Measurements from ENCODE around the gene ABI3BP. TPM values are rescaled to one million over a fixed set of nuclear protein-coding genes. Genes with fewer than 3 reads are reported as not detected.

The ABI3BP gene
- total RNA-seq, 4 donors from 2014 or later = 6.2 to 68.7 (median 18.8) TPM

- peak overlapping the region in 2 of 4 donors; percentile 32 to 65 for H3K27ac ChIP-seq
- H3K27me3 ChIP-seq = no peaks in the 10 kb centered on the region
- H3K4me1 ChIP-seq = peaks cover 0 to 27% (median 10%) of the 10 kb centered on the region in 3 donors
- no peak for DNase-seq
- 82 to 86% methylated on average over 4 of the region's 4 CpGs for WGBS, 2 donors
- H3K9me3 ChIP-seq = no peaks in the 10 kb centered on the region
- no peak overlapping the region for H3K4me3 ChIP-seq
- no peaks in the 10 kb centered on the region for H3K36me3 ChIP-seq
- intact Hi-C loops (cut with DNase I) = no loop called here
- TF ChIP-seq, protein P1, sequence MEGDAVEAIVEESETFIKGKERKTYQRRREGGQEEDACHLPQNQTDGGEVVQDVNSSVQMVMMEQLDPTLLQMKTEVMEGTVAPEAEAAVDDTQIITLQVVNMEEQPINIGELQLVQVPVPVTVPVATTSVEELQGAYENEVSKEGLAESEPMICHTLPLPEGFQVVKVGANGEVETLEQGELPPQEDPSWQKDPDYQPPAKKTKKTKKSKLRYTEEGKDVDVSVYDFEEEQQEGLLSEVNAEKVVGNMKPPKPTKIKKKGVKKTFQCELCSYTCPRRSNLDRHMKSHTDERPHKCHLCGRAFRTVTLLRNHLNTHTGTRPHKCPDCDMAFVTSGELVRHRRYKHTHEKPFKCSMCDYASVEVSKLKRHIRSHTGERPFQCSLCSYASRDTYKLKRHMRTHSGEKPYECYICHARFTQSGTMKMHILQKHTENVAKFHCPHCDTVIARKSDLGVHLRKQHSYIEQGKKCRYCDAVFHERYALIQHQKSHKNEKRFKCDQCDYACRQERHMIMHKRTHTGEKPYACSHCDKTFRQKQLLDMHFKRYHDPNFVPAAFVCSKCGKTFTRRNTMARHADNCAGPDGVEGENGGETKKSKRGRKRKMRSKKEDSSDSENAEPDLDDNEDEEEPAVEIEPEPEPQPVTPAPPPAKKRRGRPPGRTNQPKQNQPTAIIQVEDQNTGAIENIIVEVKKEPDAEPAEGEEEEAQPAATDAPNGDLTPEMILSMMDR (IDR thresholded peaks at IDR 0.05) = no peak
- no peak for TF ChIP-seq POLR2A (IDR thresholded peaks at IDR 0.05)
These were observed 80.2 kb downstream of the ABI3BP start for GRCh38 chr3:100912976-100913545.

DNA sequence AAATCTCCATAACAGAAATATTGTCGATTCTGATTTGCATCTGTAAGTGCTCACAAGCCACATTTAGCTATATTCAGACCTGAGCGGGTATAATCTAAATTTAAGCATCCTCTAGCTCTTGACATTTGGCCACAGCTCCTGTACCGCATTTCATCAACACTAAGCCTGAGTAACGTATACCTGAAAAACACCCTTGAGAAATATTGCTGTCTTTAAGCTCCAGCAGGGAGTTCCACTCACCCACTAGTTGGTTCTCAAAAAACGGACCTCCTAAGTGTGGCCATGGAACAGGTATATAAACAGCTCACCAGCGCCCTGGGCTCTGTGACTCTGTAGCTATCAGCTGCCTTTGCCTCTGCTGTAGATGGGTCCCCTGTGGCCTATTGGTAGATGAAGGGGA, 80.7 kb downstream of the ABI3BP start:
- no peak overlapping the region for H3K4me3 ChIP-seq
- DNase-seq = no peak
- intact Hi-C loops (cut with DNase I) = no loop called here
- no peaks in the 10 kb centered on the region for H3K27me3 ChIP-seq
- no peak overlapping the region for H3K27ac ChIP-seq
- no peaks in the 10 kb centered on the region for H3K36me3 ChIP-seq
- WGBS, 2 donors = 90 to 92% methylated on average over 5 to 6 of the region's 6 CpGs
- H3K4me1 ChIP-seq = peaks cover 0 to 27% (median 10%) of the 10 kb centered on the region in 3 donors
- no peaks in the 10 kb centered on the region for H3K9me3 ChIP-seq
- TF ChIP-seq, protein P1 (IDR thresholded peaks at IDR 0.05) = no peak
- TF ChIP-seq POLR2A (IDR thresholded peaks at IDR 0.05) = no peak

- TF ChIP-seq, protein P1 (IDR thresholded peaks at IDR 0.05) = no peak
- no peak for TF ChIP-seq POLR2A (IDR thresholded peaks at IDR 0.05)
- Histone ChIP-seq H3K27me3 (no peaks in the 10 kb centered on the region), H3K4me3 (no peak overlapping the region), H3K4me1 (peaks cover 0 to 27% (median 10%) of the 10 kb centered on the region in 3 donors), H3K36me3 (no peaks in the 10 kb centered on the region), H3K27ac (no peak overlapping the region), H3K9me3 (no peaks in the 10 kb centered on the region)
- DNase-seq = no peak
- WGBS, 2 donors = 65 to 68% methylated on average over 4 to 6 of the region's 6 CpGs
- intact Hi-C loops (cut with DNase I) = no loop called here
These were observed 81.3 kb downstream of the ABI3BP start for GRCh38 chr3:100911956-100912355.

DNA sequence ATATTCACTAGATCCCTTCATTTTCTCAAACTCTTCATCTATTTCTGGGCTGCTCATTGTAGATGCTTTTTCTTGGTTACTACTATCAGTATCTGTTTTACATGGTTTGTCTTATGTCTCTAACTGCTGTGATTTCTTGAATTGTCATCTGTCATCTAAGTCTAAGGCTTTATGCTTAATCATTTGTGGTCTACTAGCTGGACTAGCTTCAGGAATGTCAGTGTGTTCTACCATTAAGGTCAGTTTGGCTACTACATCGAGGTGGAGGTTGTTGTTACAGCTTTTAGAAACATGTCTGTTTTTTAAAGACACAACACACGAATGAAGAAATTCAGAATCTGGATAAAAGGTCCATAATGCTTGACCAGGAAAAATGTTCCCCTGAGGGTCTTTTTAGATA, 82.2 kb downstream of the ABI3BP start:
- Histone ChIP-seq H3K27ac (no peak overlapping the region), H3K9me3 (no peaks in the 10 kb centered on the region), H3K4me3 (no peak overlapping the region), H3K36me3 (no peaks in the 10 kb centered on the region), H3K27me3 (no peaks in the 10 kb centered on the region), H3K4me1 (peaks cover 0 to 27% (median 10%) of the 10 kb centered on the region in 3 donors)
- TF ChIP-seq POLR2A (IDR thresholded peaks at IDR 0.05) = no peak
- TF ChIP-seq, protein P1 (IDR thresholded peaks at IDR 0.05) = no peak
- intact Hi-C loops (cut with DNase I) = no loop called here
- WGBS, 2 donors = 60 to 66% methylated on average over 2 of the region's 2 CpGs
- DNase-seq = no peak

GRCh38 chr3:100902572-100902971, 90.6 kb downstream of the ABI3BP start:
- TF ChIP-seq POLR2A (IDR thresholded peaks at IDR 0.05) = no peak
- TF ChIP-seq, protein P1 (IDR thresholded peaks at IDR 0.05) = no peak
- Histone ChIP-seq H3K9me3 (no peaks in the 10 kb centered on the region), H3K27me3 (no peaks in the 10 kb centered on the region), H3K4me1 (no peaks in the 10 kb centered on the region), H3K4me3 (no peak overlapping the region), H3K27ac (no peak overlapping the region), H3K36me3 (no peaks in the 10 kb centered on the region)
- 56 to 75% methylated on average over 5 of the region's 5 CpGs for WGBS, 2 donors
- DNase-seq = no peak
- intact Hi-C loops (cut with DNase I) = no loop called here
